Stimulated activated CD8-positive, alpha-beta memory T cell treated with anti-CD3 and anti-CD28 coated beads, Interleukin-4, amount 100 ng/mL, for 1 hour (primary cell): ENCODE results near the gene KCNK18.
A peak's percentile ranks its signal among the peaks of the same experiment; 100 is the strongest.

Experiments used
- DNase-seq, 2 donors: peaks; one replicate each; pipeline ENCODE4 v3.0.0-alpha.2; 2020; ENCODE audit warnings: low read depth in 2 of 2, low spot score in 1 of 2

Gene KCNK18

DNA sequence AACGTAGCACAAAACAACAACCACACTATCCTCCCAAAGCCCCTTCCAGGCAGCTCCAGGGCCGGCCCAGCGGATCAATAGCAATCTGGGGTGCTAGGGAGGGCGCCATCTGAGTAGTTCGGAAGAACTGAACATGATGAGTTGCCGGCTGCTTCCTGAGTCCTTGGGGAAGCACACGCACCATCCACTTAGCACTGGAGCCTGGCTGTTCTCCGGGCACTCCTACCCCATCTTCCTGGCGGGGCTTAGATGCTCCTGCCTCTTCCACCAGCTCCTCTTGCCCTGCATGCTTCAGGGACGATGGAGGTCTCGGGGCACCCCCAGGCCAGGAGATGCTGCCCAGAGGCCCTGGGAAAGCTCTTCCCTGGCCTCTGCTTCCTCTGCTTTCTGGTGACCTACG is at the start of gene KCNK18:
Gene KCNK18 (plus strand): TSS at position 301 of the 400 bp plus-strand sequence. CDS start 0 bp downstream, at position 301.
- DNase-seq = no peak

GRCh38 chr10:117148284-117148683 is 49.0 kb upstream of the KCNK18 start:
- DNase-seq = no peak

DNA sequence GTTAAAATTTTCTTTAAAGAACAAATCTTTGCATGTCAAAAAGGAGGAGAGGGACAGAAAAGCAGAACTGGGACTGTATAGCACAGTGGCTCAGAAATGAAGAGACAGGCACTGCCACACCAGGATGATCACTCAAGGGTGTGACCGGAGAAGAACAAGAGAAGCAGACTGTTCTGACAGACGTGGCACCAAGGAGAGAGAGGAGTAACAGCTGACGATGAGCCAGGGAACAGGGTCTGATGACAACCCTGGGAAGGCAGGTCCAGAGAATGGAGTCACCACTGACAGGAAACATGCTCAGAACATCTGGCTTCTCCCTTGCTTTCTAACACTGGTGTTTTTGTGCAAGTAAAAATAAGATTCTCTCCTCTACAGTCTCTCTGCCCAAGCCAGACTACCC is 44.6 kb upstream of the KCNK18 start:
- no peak for DNase-seq

DNA sequence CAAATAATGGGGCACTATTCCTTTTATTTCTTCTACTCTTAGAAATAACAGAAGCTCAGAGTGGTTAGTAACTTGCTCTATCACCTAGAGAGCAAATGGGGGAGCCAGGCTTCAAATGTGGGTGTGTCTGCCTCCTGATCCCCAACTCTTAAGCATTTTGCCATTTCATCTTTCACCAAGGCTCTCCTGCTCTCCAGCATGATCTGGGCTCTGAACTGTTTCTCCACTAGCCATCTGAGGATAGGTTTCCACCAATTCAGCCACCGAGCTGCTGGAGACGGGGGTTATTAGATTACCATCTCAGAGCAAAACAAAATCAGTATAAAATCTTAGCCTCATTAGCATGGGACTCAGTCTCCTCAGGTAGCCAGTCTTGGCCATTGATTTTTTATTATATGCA is 39.0 kb upstream of the KCNK18 start:
- DNase-seq = no peak

DNA sequence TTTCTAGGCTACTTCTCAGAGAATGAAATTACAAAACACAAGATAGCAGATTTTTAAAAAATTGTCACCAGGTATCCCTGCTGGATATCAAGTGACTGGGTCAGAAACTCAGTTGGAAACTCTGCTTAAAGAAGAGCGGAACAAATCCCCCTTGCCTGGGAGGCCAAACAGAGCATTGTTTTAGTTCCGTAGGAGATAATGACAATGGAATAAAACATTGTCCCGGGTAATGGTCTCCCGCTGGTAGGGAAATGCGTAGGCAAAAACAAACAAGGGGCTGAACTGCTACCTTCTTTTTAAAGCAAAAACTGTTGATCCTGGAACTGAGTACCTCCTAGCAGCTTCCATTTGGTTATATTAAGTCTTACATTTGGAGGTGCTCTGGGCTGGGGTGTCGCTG is 37.9 kb upstream of the KCNK18 start:
- DNase-seq = no peak

- DNase-seq = no peak
Measured at GRCh38 chr10:117160567-117160966, 36.7 kb upstream of the KCNK18 start.

DNA sequence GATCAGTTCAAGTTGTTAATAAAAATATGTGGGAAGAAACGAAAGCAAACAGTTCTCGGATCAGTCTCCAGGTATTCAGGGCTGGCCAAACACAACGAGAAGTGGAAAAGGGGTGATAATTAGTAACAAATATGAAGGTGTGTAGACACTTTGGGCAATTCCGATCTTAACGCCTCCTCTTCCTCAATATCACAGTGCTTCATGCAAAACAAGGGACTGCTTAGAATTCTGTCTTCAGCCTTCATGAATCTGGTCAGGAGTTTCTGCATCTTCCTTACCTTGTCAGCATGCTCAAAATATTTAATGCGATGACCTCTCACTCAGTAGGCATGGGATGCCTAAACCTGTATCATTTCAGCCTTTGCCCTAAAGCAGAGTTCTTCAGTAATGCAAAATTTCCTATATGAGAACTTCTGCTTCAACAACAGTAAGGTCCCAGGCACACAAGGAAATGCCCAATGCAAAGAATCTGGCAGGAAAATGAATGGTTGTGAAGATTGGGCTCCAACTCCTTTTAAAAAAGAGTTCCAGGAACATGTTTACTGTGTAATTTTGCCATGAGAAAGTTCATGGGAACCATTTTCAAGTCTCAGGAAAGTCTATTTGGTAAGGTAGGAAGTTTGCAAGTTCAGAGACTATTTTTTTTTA is 35.8 kb upstream of the KCNK18 start:
- no peak for DNase-seq

DNA sequence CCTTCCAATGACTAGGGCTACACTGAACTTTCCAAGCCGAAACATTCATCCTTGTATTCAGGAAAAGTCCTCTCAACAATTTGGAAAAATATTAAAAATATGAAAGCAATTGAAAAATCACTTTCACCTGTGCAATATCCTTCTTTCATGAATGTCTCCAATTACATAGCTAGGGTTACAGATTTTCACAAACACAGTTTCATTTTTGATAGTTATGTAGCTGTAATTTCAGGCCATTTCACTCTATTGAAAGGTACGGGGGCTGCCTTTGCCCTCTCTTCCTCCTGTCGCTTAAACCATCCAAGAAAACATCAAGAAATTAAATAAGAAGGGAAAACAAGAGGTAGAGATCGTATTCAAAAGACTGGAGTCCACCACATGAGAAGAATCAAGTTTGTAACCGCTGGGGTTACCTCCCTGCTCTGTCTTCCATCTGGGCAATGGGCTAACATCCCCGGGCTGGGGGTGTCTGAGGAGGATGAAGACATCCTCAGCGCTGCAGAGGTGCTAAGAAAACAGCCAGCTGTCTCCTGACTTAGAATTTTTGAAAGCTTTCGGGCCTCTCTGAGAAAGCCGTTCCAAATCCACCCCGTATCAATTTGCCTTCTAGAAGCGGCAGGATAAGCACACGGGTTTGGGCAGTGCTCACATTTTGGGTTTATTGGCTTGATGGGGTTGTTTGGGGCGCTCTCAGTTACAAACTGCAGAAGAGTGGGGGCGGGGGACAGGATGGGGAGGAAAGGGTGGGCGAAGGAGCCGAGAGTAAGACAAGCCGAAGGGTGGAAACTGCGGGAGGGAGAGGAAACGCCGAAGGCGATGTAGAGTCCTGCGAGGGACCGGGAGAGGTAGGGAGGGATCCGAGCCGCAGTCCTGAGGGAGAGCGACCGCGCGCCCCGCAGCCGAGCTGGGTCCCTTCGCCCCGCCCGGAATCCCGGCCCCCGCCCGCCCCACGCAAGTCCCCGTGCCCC is 34.9 kb upstream of the KCNK18 start:
- DNase-seq = no peak

DNA sequence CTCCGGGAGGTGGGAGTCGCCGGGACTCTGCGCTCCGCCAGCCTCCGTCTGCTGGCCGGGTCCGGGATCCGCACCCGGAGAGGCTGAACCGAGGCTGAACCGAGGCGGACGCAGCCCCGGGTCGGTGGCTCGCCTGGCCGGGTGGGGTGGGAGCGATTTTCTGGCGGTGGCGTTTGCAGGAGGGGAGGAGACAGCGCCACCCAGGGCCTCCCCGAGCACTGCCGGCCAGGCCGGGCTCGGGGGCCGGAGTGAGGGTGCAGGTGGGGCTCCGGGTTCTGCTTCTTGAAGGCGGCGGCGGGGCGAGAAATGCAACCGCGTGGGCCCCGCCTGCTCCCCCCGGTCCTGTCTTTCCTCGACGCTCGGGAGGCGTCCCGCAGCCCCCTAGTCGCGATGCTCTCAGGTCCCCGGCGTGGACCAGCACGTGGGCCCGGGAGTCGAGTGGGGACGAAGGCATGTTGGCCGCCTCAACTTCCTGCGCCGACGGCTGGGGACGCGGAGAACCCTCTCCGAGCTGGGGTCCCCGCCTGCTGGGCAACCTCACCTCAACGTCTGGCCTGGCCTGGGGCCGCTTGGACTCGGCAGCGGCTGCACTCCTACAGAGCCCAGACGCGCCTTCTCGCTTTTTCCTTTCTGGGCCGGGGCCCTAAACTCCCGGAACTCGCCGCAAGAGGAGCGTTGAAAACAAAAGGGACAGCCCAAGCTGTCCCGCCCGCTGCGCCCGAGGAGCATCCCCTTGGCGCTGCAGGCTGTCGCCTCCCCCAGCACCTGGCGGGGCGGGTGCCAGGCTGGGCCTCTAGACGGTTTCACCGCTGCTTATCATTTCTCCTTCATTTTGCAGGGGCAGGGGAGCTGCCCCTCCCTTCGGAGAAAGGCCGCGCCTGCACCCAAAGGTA is 34.0 kb upstream of the KCNK18 start:
- no peak for DNase-seq

DNA sequence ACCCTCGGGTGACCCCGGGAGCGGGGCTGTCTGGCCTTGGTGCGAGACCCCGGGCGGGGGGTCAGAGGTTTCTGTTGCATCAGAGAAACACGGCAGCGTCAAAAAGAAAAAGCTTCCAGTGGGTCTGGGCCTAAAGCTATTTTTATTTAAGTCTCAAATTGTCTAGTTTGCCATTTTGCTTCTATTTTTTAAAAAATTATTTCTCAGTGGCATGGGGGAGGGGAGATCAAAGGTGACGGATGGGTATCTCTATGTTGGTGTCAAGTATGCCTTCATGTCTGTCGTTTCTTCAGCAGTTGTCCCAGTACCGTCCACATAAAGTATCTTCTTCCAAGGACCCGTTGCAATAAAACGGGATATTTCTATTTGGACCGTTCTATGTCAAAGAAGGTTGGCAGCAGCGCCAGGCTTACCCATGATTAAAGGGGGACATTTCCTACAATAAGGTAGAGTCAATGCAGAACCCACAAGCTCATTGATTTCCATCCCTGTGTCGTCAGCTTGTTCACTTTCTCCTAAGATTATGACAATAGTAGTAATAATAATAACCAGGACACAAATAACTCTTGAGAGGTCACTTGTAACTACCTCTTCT is 33.2 kb upstream of the KCNK18 start:
- DNase-seq = no peak

DNA sequence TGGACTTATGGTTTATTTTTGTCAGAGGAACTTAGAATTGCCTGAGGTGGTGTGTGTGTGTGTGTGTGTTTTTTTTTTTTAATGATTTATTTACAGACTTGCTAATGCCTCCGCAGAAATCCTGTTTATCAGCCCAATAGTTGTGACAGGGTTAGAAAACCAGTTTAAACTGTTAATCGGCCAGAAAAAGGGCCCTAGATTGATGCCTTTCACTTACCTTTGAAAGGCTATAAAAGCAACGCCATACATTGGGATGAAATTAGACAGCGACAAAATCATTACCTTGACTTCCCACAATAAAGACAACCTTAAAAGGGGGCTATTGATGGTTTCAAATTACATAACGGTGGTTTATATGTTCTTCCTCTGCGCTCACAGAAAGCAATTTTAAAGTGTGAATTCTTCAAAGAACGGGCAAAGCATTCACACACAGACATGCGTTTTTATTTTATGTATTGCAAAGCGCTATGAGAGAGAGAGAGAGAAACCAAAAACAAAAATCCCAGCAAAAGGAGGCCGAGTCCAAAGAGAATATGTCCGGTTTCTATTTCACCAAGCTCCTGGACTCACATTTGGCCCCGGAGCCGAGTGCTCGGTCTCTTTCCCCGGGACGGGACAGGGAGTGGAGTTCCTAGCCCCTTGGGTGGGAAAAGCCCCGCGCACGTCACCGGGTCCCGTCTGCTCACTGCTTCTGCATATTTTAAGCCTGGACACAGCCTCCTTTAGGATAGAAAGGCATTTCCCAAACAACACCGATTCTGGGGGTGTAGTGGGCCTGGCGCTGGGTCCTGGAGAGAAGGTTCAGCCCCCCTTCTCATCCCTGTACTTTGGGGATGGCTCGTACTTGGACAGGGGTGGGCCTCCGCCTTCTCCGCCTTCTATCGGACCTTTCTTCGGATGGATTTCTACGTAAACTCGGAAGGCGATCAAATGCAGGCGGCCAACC is 32.4 kb upstream of the KCNK18 start:
- no peak for DNase-seq

GRCh38 chr10:117165538-117166417 is 31.5 kb upstream of the KCNK18 start:
- no peak for DNase-seq

- no peak for DNase-seq
Measured at GRCh38 chr10:117166418-117167345, 30.6 kb upstream of the KCNK18 start.

DNA sequence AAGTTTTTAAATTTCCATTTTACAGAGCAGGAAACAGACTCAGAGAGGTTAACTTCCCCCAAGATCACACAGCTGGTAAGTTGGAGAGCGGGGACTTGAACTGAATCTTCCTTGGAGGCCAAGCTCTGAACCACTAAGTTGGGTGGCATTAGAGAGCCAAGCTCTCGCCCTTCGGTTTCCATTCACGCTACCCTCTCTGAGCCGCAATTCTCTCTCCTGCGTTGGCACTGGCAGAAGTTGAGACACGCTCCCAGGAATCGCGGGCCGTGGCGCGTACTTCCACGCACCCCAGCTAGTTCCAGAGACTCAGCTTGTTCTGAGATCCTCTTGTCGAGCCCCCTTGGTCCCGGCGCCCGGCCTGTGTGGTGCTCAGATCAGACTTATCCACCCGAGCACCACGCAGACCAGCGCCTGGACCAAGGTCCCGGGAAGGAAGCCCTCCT is 29.9 kb upstream of the KCNK18 start:
- DNase-seq = no peak

- DNase-seq = peak in 1 of 2 donors; percentile 35
Measured at GRCh38 chr10:117167789-117168674, 29.3 kb upstream of the KCNK18 start.

DNA sequence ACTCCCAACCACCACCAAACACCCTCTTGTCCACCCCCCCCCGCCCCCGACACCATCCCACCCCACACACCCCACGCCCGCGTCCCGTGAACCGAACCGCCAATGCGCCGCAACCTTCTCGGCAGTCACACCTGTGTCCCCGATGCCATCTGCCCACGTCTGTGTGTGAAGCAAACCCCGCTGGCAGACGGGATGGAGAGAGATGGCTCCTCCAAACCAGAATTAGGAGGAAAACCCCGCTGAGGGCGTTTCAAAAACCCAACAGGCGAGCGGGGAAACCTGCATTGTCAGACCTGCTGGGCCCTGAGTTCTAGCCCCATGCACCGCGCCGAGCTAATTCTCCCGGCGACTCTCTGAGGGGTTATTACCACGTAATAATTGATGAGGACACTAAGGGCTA is 28.6 kb upstream of the KCNK18 start:
- DNase-seq = no peak

DNA sequence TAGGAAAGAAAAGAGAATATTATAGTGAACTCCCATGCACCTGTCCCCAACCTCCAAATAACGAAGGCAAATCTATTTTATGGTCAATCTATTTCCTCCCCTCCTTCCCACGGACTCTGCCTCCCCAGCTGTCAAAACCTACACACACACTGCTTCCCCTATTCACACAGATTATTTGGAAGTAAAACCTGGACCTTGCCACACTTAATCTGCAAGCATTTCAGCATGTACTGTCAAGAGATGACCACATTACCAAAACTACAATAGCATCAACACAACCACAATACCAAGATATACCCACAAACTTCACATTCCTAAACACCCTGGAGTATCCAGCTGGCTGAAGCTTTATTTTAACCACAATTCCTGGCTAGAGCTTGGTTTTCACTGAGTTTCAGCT is 27.8 kb upstream of the KCNK18 start:
- DNase-seq = no peak
